HG03095 (cell line): ENCODE results near the gene CCNL2.
"Not testable (repeated sequence)": the region's sequence is repeated elsewhere in the genome, so short reads cannot be mapped to it uniquely, and the experiment has no call there.

Source experiments
- ATAC-seq: cut with Tn5 transposase; IDR thresholded peaks from one replicate; pipeline ENCODE4 v1.9.1; 2021; ENCODE audit warnings: moderate library complexity; ENCODE audit not compliant: unreplicated experiment

Gene CCNL2

GRCh38 chr1:1421147-1421906, 22.2 kb upstream of the CCNL2 start, which contains the start of gene ANKRD65:
Gene ANKRD65, minus strand, starts transcription at chr1:1421276. Its CDS starts 271 bp downstream, at chr1:1421005.
- ATAC-seq, result no peak

DNA sequence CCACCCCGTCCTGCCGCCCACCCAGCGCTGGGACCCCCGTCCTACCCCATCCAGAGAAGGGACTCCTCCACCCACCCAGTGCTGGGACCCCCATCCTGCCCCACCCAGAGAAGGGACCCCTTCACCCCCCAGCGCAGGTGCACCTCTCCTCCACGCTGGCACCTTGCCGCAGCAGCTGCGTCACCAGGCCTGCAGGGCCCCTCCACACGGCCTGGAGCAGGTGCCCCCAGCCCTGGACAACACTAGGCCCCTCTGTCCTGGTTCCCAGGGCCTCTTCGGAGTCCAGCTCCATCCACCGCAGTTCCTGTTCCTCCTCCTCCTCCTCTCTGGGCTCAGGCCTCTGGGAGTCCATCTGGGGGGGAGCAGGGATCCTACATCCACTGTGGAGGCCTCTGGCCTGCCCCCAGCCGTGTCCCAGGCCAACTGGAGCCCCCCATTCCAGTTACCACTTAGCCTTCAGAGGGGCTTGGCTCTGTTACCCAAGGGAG, 21.6 kb upstream of the CCNL2 start:
- ATAC-seq, result no peak

DNA sequence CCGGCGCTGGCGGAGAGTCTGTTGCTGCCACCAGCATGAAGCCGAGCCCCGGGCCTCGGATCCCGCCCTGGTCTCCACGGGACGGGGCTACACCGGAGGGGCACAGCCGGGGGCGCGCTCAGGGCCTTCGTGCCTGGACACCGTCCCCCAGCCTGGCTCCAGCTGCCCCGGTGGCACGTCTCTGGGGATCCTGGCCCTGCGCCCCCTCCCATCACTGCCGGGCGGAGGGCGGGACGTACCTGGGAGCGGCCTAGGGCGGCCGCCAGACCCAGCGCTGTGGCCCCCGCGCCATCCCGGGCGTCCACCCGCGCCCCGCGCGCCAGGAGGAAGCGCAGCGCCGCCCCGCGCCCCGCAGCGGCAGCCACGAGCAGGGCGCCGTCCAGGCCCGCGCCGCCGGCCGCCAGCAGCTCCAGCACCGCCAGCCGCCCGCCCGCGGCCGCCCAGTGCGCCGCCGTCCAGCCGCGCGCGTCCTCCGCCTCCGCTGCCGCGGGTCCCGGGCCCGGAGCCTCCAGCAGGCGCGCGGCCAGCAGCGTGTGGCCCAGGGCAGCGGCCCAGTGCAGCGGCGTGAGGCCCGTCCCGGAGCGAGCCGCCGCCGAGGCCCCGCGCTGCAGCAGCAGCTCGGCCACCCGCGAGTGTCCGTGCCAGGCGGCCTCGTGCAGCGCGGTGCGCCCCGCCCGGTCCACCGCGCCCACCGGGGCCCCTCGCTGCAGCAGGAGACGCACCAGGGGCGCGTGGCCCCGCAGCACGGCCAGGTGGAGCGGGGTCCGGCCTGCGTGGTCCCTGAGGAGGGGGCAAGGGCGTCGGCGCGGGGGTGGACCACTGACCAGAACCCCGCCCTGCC, 20.9 kb upstream of the CCNL2 start:
- ATAC-seq, result no peak

- ATAC-seq, result no peak
Observed at GRCh38 chr1:1419363-1419812, 20.3 kb upstream of the CCNL2 start.

- ATAC-seq, result no peak
Observed at GRCh38 chr1:1418464-1419362, 19.6 kb upstream of the CCNL2 start.

- ATAC-seq, result not testable (repeated sequence)
Observed at GRCh38 chr1:1417825-1418463, 18.8 kb upstream of the CCNL2 start.

- ATAC-seq, result not testable (repeated sequence)
Observed at GRCh38 chr1:1417396-1417795, 18.3 kb upstream of the CCNL2 start.

- no peak for ATAC-seq
Observed at GRCh38 chr1:1415751-1416150, 16.6 kb upstream of the CCNL2 start.

GRCh38 chr1:1412311-1412902, 13.3 kb upstream of the CCNL2 start:
- ATAC-seq, result not testable (repeated sequence)

DNA sequence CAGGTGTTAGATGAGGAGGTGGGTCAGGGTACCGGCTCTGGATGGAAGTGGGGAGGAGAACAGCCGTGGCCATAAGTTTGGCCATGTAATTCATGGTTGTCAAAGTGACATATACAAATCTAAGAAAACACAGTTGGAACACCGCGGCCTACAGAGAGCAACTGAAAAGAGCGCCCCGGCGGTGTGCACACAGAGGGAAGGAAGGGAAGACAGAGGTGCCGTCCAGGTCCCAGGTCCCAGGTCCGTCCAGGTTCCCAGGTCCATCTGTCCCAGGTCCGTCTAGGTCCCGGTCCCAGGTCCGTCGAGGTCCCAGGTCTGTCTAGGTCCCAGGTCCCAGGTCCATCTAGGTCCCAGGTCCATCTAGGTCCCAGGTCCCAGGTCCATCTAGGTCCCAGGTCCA, 12.5 kb upstream of the CCNL2 start:
- no peak for ATAC-seq

- ATAC-seq, result not testable (repeated sequence)
Observed at GRCh38 chr1:1410238-1410637, 11.1 kb upstream of the CCNL2 start.

GRCh38 chr1:1407636-1408318, 8.6 kb upstream of the CCNL2 start:
- ATAC-seq, result no peak

- ATAC-seq, result peak; percentile 90
Observed at GRCh38 chr1:1406821-1407635, 7.9 kb upstream of the CCNL2 start, which contains the start of gene MRPL20. Gene MRPL20, minus strand, starts transcription at chr1:1407293. Its CDS starts 76 bp downstream, at chr1:1407217.

DNA sequence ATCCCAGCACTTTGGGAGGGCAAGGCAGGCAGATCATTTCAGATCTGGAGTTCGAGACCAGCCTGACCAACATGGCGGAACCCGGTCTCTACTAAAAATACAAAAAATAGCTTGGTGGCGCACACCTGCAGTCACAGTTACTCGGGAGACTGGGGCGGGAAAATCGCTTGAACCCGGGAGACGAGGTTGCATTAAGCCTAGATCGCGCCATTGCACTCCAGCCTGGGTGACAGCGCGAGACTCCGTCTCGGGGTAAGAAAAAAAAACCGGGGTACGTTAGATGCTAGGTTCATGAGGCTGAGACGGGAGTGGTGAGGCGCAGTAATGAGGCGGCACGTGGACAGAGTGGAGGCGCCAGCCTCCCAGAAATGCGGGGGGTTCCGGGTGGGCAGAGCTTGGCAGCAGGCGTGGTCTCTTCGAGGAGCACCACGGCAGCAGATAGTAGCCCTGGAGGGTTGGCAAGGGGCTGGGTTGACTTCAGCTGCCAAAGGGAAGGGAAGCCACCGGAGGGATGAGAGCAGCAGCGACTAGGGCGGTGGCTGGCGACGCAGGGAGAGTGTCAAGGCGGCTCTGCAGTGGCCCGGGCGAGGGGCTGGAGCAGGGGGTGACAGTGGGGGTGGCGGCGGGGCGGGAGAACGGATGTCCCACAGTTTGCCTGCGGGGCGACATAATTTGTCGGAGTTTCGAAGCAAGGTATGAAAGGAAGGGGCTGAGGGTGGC, 7.1 kb upstream of the CCNL2 start:
- no peak for ATAC-seq

DNA sequence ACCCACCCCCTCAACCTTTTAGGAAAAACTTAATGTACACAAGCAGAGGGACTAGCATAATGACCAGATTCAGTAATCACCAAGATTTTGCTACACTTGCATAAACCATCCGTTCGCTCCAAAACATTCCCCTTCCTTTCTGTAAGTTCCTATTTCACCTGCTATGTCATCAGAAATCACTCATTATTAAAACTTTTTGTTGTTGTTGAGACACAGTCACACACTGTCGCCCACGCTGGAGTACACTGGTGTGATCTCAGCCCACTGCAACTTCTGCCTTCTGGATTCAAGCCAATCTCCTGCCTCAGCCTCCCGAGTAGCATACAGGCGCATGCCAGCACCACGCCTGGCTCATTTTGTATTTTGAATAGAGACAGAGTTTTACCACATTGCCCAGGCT, 4.5 kb upstream of the CCNL2 start:
- ATAC-seq, result no peak

- ATAC-seq, result not testable (repeated sequence)
Observed at GRCh38 chr1:1402901-1403392, 3.8 kb upstream of the CCNL2 start.

- no peak for ATAC-seq
Observed at GRCh38 chr1:1402072-1402900, 3.2 kb upstream of the CCNL2 start.
